Mucosa of stomach (tissue), 1 donor: ENCODE measurements around the gene ROBO1.

Experiments
- H3K27me3 ChIP-seq: one replicate; pipeline ENCODE4 v1.7.0; 2013; ENCODE audit warnings: mild to moderate bottlenecking, low read length; ENCODE audit not compliant: control insufficient read depth, insufficient read depth
- H3K36me3 ChIP-seq: one replicate; pipeline ENCODE4 v1.7.0; 2013; ENCODE audit warnings: low read length; ENCODE audit not compliant: control insufficient read depth, insufficient read depth
- H3K4me1 ChIP-seq: one replicate; pipeline ENCODE4 v1.7.0; 2013; ENCODE audit warnings: mild to moderate bottlenecking, low read length; ENCODE audit not compliant: control insufficient read depth, insufficient read depth
- H3K4me3 ChIP-seq: one replicate; pipeline ENCODE4 v1.7.0; 2013; ENCODE audit warnings: low read length
- H3K9ac ChIP-seq: one replicate; pipeline ENCODE4 v1.7.0; 2013; ENCODE audit warnings: mild to moderate bottlenecking, low read length, moderate library complexity
- H3K9me3 ChIP-seq: one replicate; pipeline ENCODE4 v1.7.0; 2013; ENCODE audit warnings: mild to moderate bottlenecking, low read length, moderate library complexity; ENCODE audit not compliant: control insufficient read depth
- donor health status: Pancreatic carcinoma.

The ROBO1 gene

GRCh38 chr3:78845605-78846004 is 922.2 kb downstream of the ROBO1 start:
- H3K27me3 ChIP-seq, result no peaks in the 10 kb centered on the region
- no peaks in the 10 kb centered on the region for H3K9me3 ChIP-seq
- H3K36me3 ChIP-seq, result no peaks in the 10 kb centered on the region
- H3K4me3 ChIP-seq, result no peak overlapping the region
- H3K4me1 ChIP-seq, result no peaks in the 10 kb centered on the region
- H3K9ac ChIP-seq, result no peak overlapping the region

DNA sequence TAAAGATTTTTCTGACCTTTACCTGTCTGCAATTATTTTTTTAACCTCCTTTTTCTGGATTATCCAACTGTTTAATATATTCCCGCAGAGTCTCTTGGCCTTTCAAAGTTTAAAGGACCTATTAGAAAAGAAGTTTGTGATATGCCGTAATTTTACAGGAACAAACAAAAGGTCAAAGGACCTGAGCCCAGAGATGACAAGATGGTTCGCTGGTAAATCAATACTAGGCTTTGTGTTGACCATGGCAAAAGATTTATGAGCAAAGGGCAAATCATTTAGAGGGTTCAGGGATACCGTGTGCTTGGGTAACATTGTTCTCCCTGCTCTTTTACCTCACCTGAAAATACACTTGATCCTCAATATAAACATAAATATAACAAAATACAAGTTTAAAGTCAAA is 923.5 kb downstream of the ROBO1 start:
- Histone ChIP-seq H3K36me3 (no peaks in the 10 kb centered on the region), H3K27me3 (no peaks in the 10 kb centered on the region), H3K4me3 (no peak overlapping the region), H3K4me1 (no peaks in the 10 kb centered on the region), H3K9me3 (no peaks in the 10 kb centered on the region), H3K9ac (no peak overlapping the region)

DNA sequence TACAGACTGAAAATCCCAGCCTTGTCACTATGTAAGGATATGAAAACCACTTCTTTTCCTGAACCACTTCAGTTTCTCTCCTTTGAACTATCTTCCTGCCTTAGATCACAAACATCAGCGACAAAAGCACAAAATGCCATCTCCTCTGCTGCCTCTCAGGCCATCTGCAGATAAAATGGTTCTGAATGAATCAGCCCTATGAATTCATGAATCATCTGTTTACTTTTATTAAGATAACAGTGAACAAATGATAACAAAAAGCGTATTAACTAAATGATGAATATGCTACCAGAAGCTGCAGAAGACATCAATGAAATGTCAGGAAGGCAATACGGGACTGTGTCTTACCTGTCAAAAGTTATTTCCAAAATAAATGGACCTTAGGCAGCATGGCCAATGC is 928.1 kb downstream of the ROBO1 start:
- Histone ChIP-seq H3K4me3 (no peak overlapping the region), H3K9me3 (no peaks in the 10 kb centered on the region), H3K27me3 (no peaks in the 10 kb centered on the region), H3K4me1 (no peaks in the 10 kb centered on the region), H3K36me3 (no peaks in the 10 kb centered on the region), H3K9ac (no peak overlapping the region)

- Histone ChIP-seq H3K4me1 (no peaks in the 10 kb centered on the region), H3K9ac (no peak overlapping the region), H3K27me3 (no peaks in the 10 kb centered on the region), H3K9me3 (no peaks in the 10 kb centered on the region), H3K4me3 (no peak overlapping the region), H3K36me3 (no peaks in the 10 kb centered on the region)
Observed at GRCh38 chr3:78838362-78838761, 929.4 kb downstream of the ROBO1 start.

DNA sequence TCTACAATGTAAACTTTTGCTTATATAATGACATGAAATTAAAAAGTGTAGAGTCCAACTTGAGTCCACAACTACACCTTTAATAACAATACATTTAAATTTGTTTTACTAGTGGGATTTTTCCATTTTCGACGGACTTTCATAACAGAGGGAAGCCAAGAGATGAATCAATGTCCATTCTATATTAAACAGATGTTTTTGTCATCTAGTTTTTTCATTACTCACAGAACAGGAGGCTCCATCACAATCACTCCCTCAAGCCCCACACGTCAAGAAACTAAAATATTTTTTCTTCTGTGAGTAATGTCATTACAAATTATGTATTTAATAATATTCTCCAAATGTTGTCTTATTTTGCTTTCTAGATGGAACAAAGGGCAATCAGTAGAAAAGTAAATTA is 932.9 kb downstream of the ROBO1 start:
- H3K27me3 ChIP-seq, result no peaks in the 10 kb centered on the region
- H3K9ac ChIP-seq, result no peak overlapping the region
- H3K4me3 ChIP-seq, result no peak overlapping the region

GRCh38 chr3:78832785-78833204 is 935.0 kb downstream of the ROBO1 start:
- Histone ChIP-seq H3K9ac (no peak overlapping the region), H3K4me3 (no peak overlapping the region), H3K9me3 (no peaks in the 10 kb centered on the region), H3K27me3 (no peaks in the 10 kb centered on the region), H3K4me1 (no peaks in the 10 kb centered on the region), H3K36me3 (no peaks in the 10 kb centered on the region)

More for the DNA sequence above, 932.9 kb downstream of the ROBO1 start:
- no peaks in the 10 kb centered on the region for H3K36me3 ChIP-seq
- no peaks in the 10 kb centered on the region for H3K4me1 ChIP-seq
- H3K9me3 ChIP-seq, result no peaks in the 10 kb centered on the region

DNA sequence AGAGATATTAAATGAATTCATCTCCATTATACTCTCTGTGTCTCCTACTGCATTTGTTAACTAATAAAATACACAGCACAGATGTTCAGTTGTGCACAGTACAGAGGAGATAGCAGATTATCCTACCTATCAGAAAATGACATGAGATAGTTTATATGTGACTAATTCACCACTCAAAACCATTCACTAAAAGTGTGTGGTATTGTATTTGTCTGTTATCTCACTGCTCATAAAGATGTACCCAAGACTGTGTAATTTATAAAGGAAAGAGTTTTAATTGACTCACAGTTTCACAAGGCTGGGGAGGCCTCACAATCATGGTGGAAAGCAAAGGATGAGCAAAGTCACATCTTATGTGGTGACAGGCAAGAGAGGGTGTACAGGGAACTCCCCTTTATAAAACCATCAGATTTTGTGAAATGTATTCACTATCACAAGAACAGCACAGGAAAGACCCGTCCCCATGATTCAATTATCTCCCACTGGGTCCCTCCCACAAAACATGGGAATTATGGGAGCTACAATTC is 936.3 kb downstream of the ROBO1 start:
- Histone ChIP-seq H3K9me3 (no peaks in the 10 kb centered on the region), H3K27me3 (no peaks in the 10 kb centered on the region), H3K4me3 (no peak overlapping the region), H3K36me3 (no peaks in the 10 kb centered on the region), H3K9ac (no peak overlapping the region), H3K4me1 (no peaks in the 10 kb centered on the region)

GRCh38 chr3:78830470-78830869 is 937.3 kb downstream of the ROBO1 start:
- Histone ChIP-seq H3K4me1 (no peaks in the 10 kb centered on the region), H3K9ac (no peak overlapping the region), H3K27me3 (no peaks in the 10 kb centered on the region), H3K36me3 (no peaks in the 10 kb centered on the region), H3K4me3 (no peak overlapping the region), H3K9me3 (no peaks in the 10 kb centered on the region)

DNA sequence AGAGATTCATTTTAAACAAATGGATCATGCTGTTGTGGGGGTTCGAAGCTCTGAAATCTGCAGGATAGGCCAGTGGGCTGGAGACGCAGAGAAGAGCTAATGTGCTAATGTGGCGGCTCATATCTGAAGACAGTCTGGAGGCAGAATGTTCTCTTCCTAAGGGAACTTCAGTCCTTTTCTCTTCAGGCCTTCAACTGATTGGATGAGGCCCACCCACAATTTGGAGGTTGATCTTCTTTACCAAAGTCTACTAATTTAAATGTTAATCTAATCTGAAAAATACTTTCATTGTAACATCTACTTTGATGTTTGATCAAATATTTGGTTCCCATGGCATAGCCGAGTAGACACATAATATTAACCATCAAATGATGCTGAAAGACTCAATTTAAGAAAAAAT is 940.2 kb downstream of the ROBO1 start:
- no peaks in the 10 kb centered on the region for H3K4me1 ChIP-seq
- no peaks in the 10 kb centered on the region for H3K36me3 ChIP-seq
- no peaks in the 10 kb centered on the region for H3K27me3 ChIP-seq
- no peaks in the 10 kb centered on the region for H3K9me3 ChIP-seq
- H3K9ac ChIP-seq, result no peak overlapping the region
- no peak overlapping the region for H3K4me3 ChIP-seq

DNA sequence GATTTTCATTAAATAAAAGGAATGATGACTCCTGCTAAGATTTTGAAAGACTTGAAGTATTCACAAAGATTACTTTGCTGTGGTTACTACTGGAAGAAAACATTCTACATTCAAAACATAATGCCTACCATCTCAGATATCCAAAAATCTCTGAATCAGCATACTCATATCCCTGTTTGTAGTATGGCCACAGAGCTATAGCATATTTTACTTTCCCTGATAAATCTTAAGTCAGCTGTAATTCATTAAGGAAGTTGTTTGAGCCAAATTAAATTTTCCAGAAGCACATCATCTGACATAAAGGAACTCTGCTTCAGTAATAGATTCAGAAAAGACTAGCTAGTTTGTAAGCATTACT is 942.0 kb downstream of the ROBO1 start:
- Histone ChIP-seq H3K9me3 (no peaks in the 10 kb centered on the region), H3K4me1 (no peaks in the 10 kb centered on the region), H3K9ac (no peak overlapping the region), H3K4me3 (no peak overlapping the region), H3K27me3 (no peaks in the 10 kb centered on the region), H3K36me3 (no peaks in the 10 kb centered on the region)

- H3K36me3 ChIP-seq, result no peaks in the 10 kb centered on the region
- H3K27me3 ChIP-seq, result no peaks in the 10 kb centered on the region
- H3K9me3 ChIP-seq, result no peaks in the 10 kb centered on the region
- no peak overlapping the region for H3K9ac ChIP-seq
- H3K4me1 ChIP-seq, result no peaks in the 10 kb centered on the region
- no peak overlapping the region for H3K4me3 ChIP-seq
Observed at GRCh38 chr3:78825118-78825857, 942.5 kb downstream of the ROBO1 start.

DNA sequence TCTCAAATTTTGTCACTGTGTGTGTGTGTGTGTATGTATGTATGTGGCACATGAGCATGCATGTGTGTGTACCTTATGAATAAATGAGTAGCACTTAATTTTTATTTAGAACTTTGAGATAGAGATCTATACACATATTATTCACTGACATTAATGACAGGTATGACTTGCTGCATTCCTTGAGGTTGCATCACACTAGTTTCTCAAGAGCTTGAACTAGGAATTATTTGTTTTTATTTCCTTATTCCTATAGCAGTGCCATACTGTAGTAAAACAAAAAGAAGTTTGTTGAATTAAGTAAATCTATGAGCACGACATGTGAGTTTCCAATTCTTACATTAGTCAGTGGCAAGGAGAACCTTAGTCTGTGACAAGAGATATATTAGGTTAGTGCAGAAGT is 943.9 kb downstream of the ROBO1 start:
- H3K36me3 ChIP-seq, result no peaks in the 10 kb centered on the region
- H3K27me3 ChIP-seq, result no peaks in the 10 kb centered on the region
- H3K4me1 ChIP-seq, result no peaks in the 10 kb centered on the region
- no peaks in the 10 kb centered on the region for H3K9me3 ChIP-seq
- no peak overlapping the region for H3K4me3 ChIP-seq
- H3K9ac ChIP-seq, result no peak overlapping the region

GRCh38 chr3:78823434-78823833 is 944.4 kb downstream of the ROBO1 start:
- H3K9ac ChIP-seq, result no peak overlapping the region
- no peaks in the 10 kb centered on the region for H3K9me3 ChIP-seq
- no peaks in the 10 kb centered on the region for H3K36me3 ChIP-seq
- no peaks in the 10 kb centered on the region for H3K27me3 ChIP-seq
- H3K4me1 ChIP-seq, result no peaks in the 10 kb centered on the region
- H3K4me3 ChIP-seq, result no peak overlapping the region
